H9 (cell line): ENCODE measurements around the gene SMARCC1. TPM values are rescaled to one million over a fixed set of nuclear protein-coding genes. Genes with fewer than 3 reads are reported as not detected.

ENCODE experiments used
- DNase-seq: peaks from one replicate; pipeline ENCODE4 v3.0.0-alpha.2; 2017
- H2AFZ ChIP-seq: one replicate; pipeline ENCODE4 v1.6.1; 2013; ENCODE audit warnings: mild to moderate bottlenecking, low read length, control low read depth, moderate library complexity
- H2AK5ac ChIP-seq: 2 replicates; pipeline ENCODE4 v1.6.1; 2013; ENCODE audit warnings: low read length, control low read depth, mixed read lengths; ENCODE audit not compliant: insufficient read length
- H2BK120ac ChIP-seq: one replicate; pipeline ENCODE4 v1.6.1; 2013; ENCODE audit warnings: low read depth, mild to moderate bottlenecking, low read length, control low read depth, inconsistent platforms; ENCODE audit not compliant: poor library complexity, severe bottlenecking
- H2BK12ac ChIP-seq: 2 replicates; pipeline ENCODE4 v1.6.1; 2013; ENCODE audit warnings: low read length, control low read depth, mixed read lengths, low read depth; ENCODE audit not compliant: insufficient read length
- H2BK15ac ChIP-seq: 2 replicates; pipeline ENCODE4 v1.6.1; 2013; ENCODE audit warnings: low read depth, low read length, control low read depth
- H2BK20ac ChIP-seq: one replicate; pipeline ENCODE4 v1.6.1; 2013; ENCODE audit warnings: low read depth, mild to moderate bottlenecking, low read length, control low read depth, inconsistent platforms; ENCODE audit not compliant: poor library complexity, severe bottlenecking
- H2BK5ac ChIP-seq: 2 replicates; pipeline ENCODE4 v1.6.1; 2013; ENCODE audit warnings: low read length, control low read depth, mixed read lengths; ENCODE audit not compliant: insufficient read length
- H3K14ac ChIP-seq: 2 replicates; pipeline ENCODE4 v1.6.1; 2013; ENCODE audit warnings: low read length, control low read depth; ENCODE audit not compliant: insufficient read depth
- H3K18ac ChIP-seq: 2 replicates; pipeline ENCODE4 v1.6.1; 2013; ENCODE audit warnings: low read depth, mild to moderate bottlenecking, mixed read lengths, low read length, control low read depth; ENCODE audit not compliant: insufficient read length
- H3K23ac ChIP-seq: 2 replicates; pipeline ENCODE4 v1.6.1; 2013; ENCODE audit warnings: low read length, control low read depth, mixed read lengths, low read depth; ENCODE audit not compliant: insufficient read length
- H3K23me2 ChIP-seq: 2 replicates; pipeline ENCODE4 v1.6.1; 2013; ENCODE audit warnings: low read depth, mild to moderate bottlenecking, mixed read lengths, low read length, control low read depth; ENCODE audit not compliant: insufficient read length, poor library complexity, severe bottlenecking
- H3K27ac ChIP-seq: 2 replicates; pipeline ENCODE4 v1.5.1; 2013; ENCODE audit warnings: low read length, control low read depth, mixed read lengths, low read depth; ENCODE audit not compliant: insufficient read length
- H3K27me3 ChIP-seq: 2 replicates; pipeline ENCODE4 v1.6.1; 2013; ENCODE audit warnings: low read length, control low read depth, inconsistent platforms; ENCODE audit not compliant: insufficient read depth
- H3K4ac ChIP-seq: 2 replicates; pipeline ENCODE4 v1.6.1; 2013; ENCODE audit warnings: low read depth, mild to moderate bottlenecking, control low read depth, inconsistent platforms, low read length, moderate library complexity
- H3K4me1 ChIP-seq: 2 replicates; pipeline ENCODE4 v1.6.1; 2013; ENCODE audit warnings: low read length, control low read depth, inconsistent platforms; ENCODE audit not compliant: insufficient read depth
- H3K4me2 ChIP-seq: 2 replicates; pipeline ENCODE4 v1.6.1; 2013; ENCODE audit warnings: low read length, control low read depth, mixed read lengths; ENCODE audit not compliant: insufficient read length, insufficient read depth
- H3K56ac ChIP-seq: 2 replicates; pipeline ENCODE4 v1.6.1; 2013; ENCODE audit warnings: low read depth, mild to moderate bottlenecking, mixed read lengths, low read length, control low read depth; ENCODE audit not compliant: insufficient read length
- H3K79me1 ChIP-seq: 2 replicates; pipeline ENCODE4 v1.6.1; 2013; ENCODE audit warnings: low read depth, mild to moderate bottlenecking, moderate library complexity, low read length, control low read depth, inconsistent platforms; ENCODE audit not compliant: insufficient read depth, poor library complexity, severe bottlenecking
- H3K79me2 ChIP-seq: 2 replicates; pipeline ENCODE4 v1.6.1; 2013; ENCODE audit warnings: low read length, control low read depth, inconsistent platforms; ENCODE audit not compliant: insufficient read depth
- H3K9ac ChIP-seq: 2 replicates; pipeline ENCODE4 v1.6.1; 2013; ENCODE audit warnings: low read length, control low read depth, mixed read lengths; ENCODE audit not compliant: insufficient read length; ENCODE audit errors: extremely low read depth
- H3K9me3 ChIP-seq: one replicate; pipeline ENCODE4 v1.6.1; 2013; ENCODE audit warnings: low read depth, low read length, inconsistent platforms; ENCODE audit not compliant: control insufficient read depth
- H3T11ph ChIP-seq: one replicate; pipeline ENCODE4 v1.6.1; 2013; ENCODE audit warnings: mild to moderate bottlenecking, low read length, control low read depth, inconsistent platforms
- H4K20me1 ChIP-seq: one replicate; pipeline ENCODE4 v1.6.1; 2013; ENCODE audit not compliant: control insufficient read depth, insufficient read length, insufficient read depth
- H4K5ac ChIP-seq: 2 replicates; pipeline ENCODE4 v1.6.1; 2013; ENCODE audit warnings: low read depth, mild to moderate bottlenecking, mixed read lengths, low read length, control low read depth; ENCODE audit not compliant: insufficient read length
- H4K8ac ChIP-seq: replicated peaks from 2 replicates; pipeline ENCODE4 v1.6.1; 2013; ENCODE audit warnings: low read length, control low read depth, mixed read lengths, low read depth; ENCODE audit not compliant: insufficient read length
- H4K91ac ChIP-seq: 2 replicates; pipeline ENCODE4 v1.6.1; 2013; ENCODE audit warnings: low read depth, mild to moderate bottlenecking, moderate library complexity, mixed read lengths, low read length, control low read depth; ENCODE audit not compliant: insufficient read length
- H3K27ac Mint-ChIP-seq, 3 experiments: 2 replicates in 2 of 3; 3 replicates in 1 of 3; pipeline ENCODE4 v1.8.0; 2020 to 2021; ENCODE audit warnings: mixed read lengths in 3 of 3, mild to moderate bottlenecking in 1 of 3, moderate library complexity in 1 of 3
- H3K27me3 Mint-ChIP-seq: 2 replicates; pipeline ENCODE4 v1.8.0; 2021; ENCODE audit warnings: low read depth, mild to moderate bottlenecking, moderate library complexity, mixed read lengths
- H3K36me3 Mint-ChIP-seq, 3 experiments: 2 replicates in 2 of 3; 3 replicates in 1 of 3; pipeline ENCODE4 v1.8.0; 2020 to 2021; ENCODE audit warnings: low read depth in 3 of 3, mixed read lengths in 3 of 3; ENCODE audit not compliant: insufficient read depth in 1 of 3
- H3K4me1 Mint-ChIP-seq, 2 experiments: 2 replicates each; pipeline ENCODE4 v1.8.0; 2020; ENCODE audit warnings: mixed read lengths in 2 of 2
- H3K4me3 Mint-ChIP-seq, 2 experiments: 2 replicates in 1 of 2; 3 replicates in 1 of 2; pipeline ENCODE4 v1.8.0; 2020 to 2021; ENCODE audit warnings: mild to moderate bottlenecking in 2 of 2, mixed read lengths in 2 of 2, moderate library complexity in 1 of 2
- H3K9me3 Mint-ChIP-seq, 2 experiments: 2 replicates in 1 of 2; 3 replicates in 1 of 2; pipeline ENCODE4 v1.8.0; 2020; ENCODE audit warnings: mild to moderate bottlenecking in 2 of 2, mixed read lengths in 2 of 2, moderate library complexity in 1 of 2
- WGBS: extraction: QIAGEN DNeasy Blood & Tissue Kit; methylation state at CpG from one replicate; pipeline ENCODE4 v1.1.7; 2013; ENCODE audit warnings: missing lambda C conversion rate, low lambda C conversion rate, mixed read lengths; ENCODE audit not compliant: insufficient read length; ENCODE audit errors: extremely low coverage; 5-methylcytosine and 5-hydroxymethylcytosine counted together
- total RNA-seq: library from RNA; stranded (reverse); gene quantifications from 2 replicates; pipeline ENCODE4 v1.2.1, GENCODE V29; 2021
- TF ChIP-seq, protein P1 (sequence below): fragments of 200-600 bp; sonication (generic); conservative IDR thresholded peaks from 3 replicates; pipeline ENCODE4 v1.8.0; 2021; ENCODE audit warnings: antibody characterized with exemption, mild to moderate bottlenecking

Gene SMARCC1
- total RNA-seq, 1 experiment from 2014 or later = 274 TPM

- Histone ChIP-seq H3K4me1 (no peaks in the 10 kb centered on the region), H3K79me1 (peaks cover 13% of the 10 kb centered on the region), H4K8ac (no peak overlapping the region), H3K9ac (no peak overlapping the region), H4K20me1 (no peaks in the 10 kb centered on the region), H3K18ac (no peak overlapping the region), H3K4ac (no peak overlapping the region), H4K91ac (no peak overlapping the region), H3T11ph (no peak overlapping the region), H3K4me2 (no peak overlapping the region), H2AK5ac (no peak overlapping the region), H3K56ac (no peak overlapping the region), H3K9me3 (no peaks in the 10 kb centered on the region), H2AFZ (no peak overlapping the region), H3K23ac (no peak overlapping the region), H3K23me2 (no peaks in the 10 kb centered on the region), H2BK20ac (no peak overlapping the region), H3K79me2 (peaks cover 4% of the 10 kb centered on the region; the same call in 1 of the 2 replicates), H3K27ac (no peak overlapping the region), H3K14ac (no peak overlapping the region), H2BK120ac (no peak overlapping the region), H2BK5ac (no peak overlapping the region), H4K5ac (no peak overlapping the region), H3K27me3 (no peaks in the 10 kb centered on the region), H2BK12ac (no peak overlapping the region), H2BK15ac (no peak overlapping the region)
- no peak for DNase-seq
- H3K9me3 Mint-ChIP-seq = no peaks in the 10 kb centered on the region
- H3K27ac Mint-ChIP-seq = no peak overlapping the region
- WGBS = no CpG with 5 or more reads among the region's 4 CpGs
- TF ChIP-seq, protein P1, sequence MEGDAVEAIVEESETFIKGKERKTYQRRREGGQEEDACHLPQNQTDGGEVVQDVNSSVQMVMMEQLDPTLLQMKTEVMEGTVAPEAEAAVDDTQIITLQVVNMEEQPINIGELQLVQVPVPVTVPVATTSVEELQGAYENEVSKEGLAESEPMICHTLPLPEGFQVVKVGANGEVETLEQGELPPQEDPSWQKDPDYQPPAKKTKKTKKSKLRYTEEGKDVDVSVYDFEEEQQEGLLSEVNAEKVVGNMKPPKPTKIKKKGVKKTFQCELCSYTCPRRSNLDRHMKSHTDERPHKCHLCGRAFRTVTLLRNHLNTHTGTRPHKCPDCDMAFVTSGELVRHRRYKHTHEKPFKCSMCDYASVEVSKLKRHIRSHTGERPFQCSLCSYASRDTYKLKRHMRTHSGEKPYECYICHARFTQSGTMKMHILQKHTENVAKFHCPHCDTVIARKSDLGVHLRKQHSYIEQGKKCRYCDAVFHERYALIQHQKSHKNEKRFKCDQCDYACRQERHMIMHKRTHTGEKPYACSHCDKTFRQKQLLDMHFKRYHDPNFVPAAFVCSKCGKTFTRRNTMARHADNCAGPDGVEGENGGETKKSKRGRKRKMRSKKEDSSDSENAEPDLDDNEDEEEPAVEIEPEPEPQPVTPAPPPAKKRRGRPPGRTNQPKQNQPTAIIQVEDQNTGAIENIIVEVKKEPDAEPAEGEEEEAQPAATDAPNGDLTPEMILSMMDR = no peak
- no peak overlapping the region for H3K4me3 Mint-ChIP-seq
- no peaks in the 10 kb centered on the region for H3K4me1 Mint-ChIP-seq
- H3K36me3 Mint-ChIP-seq = peaks cover 16 to 55% (median 53%) of the 10 kb centered on the region in 3 experiments; a peak in 6 of 7 replicates
- H3K27me3 Mint-ChIP-seq = no peaks in the 10 kb centered on the region
Measured at GRCh38 chr3:47646362-47646761, 135.3 kb downstream of the SMARCC1 start.
